Fibroblast of skin of left quadriceps (primary cell): Measurements from ENCODE around the gene GNB1L.
"Not testable (repeated sequence)": the region's sequence is repeated elsewhere in the genome, so short reads cannot be mapped to it uniquely, and the experiment has no call there.

ENCODE experiments used
- DNase-seq, 2 experiments: peaks; one replicate each; pipeline ENCODE4 v3.0.0-alpha.2; 2013; ENCODE audit warnings: low read depth in 2 of 2

GNB1L gene

DNA sequence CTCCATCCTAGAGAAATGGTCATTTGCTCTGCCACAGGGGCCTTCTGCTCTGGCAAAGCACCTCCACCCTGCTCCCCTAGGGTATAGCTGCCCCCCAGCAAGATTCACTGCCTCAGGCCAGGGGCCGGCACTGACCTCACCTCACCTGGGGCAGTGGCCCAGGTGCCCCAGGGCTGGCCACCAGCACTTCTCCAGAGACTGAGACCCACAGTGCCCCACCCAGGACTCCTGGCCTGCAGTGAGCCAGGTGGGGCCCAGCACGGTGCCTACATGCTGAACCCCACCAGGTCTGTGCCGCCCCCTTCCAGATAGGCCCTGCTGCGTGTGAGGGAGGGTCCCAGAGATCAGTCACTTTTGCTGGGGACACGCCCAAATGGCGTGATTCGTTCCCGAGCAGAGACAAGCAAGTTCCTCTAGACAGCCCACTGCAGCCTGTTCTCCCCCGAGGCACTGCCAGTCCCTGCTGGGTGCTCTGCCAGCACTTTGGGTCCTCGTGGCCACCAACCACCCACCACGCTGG is 10.8 kb downstream of the GNB1L start:
- DNase-seq, result no peak

DNA sequence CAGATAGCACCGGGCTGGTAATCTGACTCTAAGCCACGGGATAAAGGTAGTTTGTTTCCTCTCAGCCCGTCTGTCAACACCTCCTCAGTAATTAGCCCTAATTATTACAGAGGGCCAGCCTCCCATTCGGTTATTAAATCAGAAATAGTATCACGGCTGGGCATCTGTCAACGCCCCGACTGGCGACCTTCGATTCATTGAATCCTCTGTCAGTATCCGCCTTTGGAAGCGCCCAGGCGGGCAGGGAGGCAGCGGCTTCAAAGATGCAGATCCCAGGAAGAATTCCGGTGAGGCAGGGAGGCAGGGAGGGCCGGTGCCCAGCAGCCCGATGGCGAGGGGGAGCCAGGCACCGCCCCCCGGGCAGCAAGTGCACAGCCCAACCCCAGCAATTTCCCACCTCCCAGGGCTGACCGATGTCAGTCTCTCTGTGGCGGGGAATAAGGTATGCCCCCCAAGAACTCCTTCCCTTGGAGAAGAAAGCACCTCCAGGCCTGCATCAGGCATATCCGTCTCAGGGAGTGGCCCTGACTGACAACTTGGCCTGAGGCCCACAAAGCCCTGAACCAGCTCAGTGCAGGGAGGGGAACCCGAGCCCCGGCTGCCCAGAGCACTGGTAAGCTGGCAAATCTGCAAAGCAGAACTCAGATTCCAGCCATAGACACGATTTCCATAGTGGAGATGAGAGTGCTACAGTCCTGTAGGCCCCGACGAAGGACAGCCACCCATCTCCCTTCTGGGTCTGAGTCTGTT is 11.4 kb downstream of the GNB1L start:
- no peak for DNase-seq

DNA sequence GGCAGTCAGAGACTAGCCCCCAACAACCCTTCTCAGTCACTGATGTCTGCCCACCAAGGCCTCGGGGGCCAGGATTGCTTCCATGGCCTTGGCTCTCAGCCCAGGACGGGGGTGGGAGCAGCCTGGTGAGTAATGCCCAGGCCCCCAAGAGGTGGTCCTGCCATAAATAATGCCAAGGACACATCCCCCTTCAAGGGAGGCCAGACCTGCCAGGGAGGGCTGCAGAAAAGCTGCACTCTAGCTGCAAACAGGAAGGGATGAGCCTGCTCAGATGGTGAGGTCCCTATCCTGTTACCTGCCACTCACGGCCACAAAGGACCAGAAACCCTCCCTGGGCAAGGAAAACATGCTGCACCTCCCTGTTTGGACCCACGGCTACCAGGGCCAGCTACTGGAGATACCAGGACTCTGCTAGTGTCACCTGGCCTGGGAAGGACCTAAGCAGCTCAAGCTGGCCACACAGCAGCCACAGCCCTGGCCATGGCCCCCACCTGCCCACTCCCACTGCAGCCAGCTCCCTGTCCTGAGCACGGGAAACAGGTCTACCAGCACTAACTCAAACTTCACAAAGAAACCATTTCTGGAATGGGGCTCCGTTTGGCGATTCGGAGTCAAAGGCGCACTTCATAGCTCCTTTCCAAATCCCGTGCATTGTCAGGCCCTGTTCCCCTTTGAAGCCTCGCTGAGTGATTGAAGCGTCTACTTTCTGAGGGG is 12.1 kb downstream of the GNB1L start:
- DNase-seq, result no peak

DNA sequence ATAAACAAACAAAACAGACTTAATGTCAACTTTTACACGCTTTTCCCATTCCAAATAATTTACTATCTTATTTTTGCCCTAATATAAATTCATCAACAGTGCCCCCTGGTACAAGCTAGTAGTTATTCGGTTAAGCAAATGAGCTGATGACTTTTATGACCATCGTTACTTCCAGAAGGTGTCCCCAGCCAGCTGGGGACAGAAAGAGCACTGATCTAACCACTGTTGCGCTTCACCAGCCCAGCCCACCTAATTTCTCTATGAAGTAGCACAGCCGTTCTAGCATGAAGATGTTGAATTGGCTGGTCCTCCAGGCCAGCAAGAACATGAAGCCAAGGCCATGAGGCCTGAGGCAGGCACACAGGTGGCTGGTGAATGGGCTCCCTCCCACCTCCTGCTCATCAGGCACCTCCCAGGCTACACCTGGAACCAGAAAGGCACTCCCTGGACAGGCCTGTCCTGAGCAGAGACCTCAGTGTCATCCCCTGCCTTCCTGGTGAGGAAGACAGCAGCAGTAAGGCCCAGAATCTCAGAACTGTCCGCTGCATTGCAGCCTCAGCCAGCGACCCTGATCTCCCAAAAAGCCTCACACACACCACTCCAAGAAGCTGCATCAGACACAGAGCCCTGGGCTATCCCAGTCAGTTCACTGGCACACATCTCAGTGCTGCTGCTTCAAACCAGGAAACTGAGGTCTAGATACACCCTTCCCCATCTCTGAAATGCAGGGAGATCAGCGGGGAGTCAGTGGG is 12.9 kb downstream of the GNB1L start:
- DNase-seq, result no peak

DNA sequence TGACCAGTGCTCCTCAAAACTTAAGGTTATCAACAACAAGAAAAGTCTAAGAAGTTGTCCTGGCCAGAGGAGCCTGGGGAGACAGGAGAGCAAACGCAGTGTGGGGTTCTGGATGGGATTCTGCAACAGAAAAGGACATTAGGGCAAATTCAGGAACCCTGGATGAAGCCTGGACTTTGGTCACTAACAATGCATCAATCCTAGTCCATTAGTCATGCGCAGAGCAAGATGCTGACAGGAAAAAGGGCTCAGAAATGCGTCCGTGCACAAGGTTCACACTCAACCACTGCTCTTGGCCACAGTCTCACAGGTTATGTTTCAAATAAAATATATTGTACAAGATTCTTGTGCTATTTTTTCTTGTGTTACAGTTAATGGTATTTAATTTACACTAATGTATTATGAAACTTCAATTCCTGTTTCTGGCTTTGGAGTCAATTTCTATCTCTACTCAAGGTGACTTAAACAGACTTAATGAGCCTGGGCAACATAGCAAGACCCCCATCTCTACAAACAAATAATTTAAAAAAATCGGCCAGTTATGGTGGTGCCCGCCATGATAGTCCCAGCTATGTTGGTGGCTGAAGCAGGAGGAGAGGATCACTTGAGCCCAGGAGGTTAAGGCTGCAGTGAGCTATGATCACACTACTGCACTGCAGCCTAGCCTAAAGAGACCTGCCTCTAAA is 13.6 kb downstream of the GNB1L start:
- no peak for DNase-seq

DNA sequence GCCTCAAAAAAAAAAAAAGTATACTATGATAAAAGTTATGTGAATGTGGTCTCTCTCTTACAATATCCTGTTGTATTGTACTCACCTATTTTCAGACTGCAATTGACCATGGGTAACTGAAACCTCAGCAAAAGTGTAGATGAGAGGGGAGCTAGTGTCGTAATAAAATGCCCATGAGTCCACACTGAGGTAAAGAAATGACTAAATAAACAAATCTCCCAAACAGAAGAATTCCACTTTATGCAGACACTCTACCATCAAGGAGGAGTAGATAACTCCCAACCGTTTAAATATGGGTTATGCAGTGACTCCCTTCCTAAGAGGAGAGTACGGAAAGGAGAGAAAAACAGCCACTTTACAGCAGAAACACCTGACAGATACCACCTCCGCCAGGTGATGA is 14.6 kb downstream of the GNB1L start:
- DNase-seq, result no peak

DNA sequence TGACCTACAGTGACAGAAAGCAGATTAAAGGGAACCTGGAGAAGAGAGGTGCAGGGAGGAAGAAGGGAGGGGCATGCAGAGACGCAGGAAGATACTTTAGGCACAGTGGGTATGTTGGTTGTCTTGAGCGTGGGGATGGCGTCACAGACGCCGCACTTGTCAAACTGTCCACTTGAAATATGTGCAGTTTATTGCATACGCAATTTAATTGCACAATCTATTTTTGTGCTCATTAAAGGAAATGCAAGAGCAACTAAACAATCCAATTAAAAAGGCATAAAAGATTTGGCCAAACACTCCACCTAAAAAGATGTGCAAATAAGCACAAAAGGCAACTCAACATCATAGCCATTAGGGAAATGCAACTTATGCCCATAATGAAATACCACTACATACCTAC is 16.8 kb downstream of the GNB1L start:
- DNase-seq, result no peak

DNA sequence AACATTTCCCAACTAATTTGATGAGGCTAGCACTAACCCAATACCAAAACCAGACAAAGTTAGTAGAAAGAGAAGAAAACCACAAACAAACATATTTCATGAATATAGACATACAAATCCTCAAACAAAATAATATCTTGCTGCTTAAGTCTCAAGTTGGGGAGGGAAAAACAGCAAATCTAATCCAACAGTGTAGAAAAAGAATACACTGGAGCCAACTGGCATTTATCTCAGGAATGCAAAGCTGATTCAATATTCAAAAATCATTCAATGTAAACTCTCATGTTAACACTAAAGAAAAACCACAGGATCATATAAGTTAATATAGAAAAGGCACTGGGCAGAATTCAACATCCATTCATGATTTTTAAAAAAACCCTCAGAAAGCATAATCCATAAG is 18.2 kb downstream of the GNB1L start:
- DNase-seq, result no peak

DNA sequence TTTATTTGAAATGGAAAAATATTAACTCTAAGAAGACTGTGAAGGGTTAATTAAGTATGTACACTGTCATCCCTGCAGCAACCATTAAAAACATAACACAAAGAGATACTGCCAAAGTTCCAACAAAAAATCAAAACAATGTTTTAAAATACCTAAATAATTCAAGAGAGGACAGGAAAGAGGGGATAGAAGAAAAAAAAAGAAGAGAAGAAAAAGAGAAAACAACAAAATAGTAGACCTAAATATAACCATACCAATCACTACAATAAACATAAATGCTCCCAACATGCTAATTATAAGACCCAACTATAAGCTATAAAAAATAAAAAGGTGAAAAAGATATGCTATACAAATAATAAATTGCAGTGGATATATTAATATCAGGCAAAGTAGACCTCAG is 20.1 kb downstream of the GNB1L start:
- DNase-seq, result no peak

DNA sequence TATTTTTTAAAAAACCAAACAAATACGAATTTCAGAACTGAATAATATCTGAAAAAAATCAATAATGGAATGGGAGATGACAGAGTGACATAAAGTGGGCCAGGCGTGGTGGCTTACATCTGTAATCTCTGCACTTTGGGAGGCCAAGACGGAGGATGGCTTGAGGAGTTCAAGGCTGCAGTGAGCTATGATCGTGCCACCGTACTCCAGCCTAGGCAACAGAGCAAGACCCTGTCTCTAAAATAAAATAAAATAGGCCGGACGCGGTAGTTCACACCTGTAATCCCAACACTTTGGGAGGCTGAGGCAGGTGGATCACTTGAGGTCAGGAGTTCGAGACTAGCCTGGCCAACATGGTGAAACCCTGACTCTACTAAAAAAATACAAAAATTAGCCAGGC is 21.3 kb downstream of the GNB1L start:
- not testable (repeated sequence) for DNase-seq

DNA sequence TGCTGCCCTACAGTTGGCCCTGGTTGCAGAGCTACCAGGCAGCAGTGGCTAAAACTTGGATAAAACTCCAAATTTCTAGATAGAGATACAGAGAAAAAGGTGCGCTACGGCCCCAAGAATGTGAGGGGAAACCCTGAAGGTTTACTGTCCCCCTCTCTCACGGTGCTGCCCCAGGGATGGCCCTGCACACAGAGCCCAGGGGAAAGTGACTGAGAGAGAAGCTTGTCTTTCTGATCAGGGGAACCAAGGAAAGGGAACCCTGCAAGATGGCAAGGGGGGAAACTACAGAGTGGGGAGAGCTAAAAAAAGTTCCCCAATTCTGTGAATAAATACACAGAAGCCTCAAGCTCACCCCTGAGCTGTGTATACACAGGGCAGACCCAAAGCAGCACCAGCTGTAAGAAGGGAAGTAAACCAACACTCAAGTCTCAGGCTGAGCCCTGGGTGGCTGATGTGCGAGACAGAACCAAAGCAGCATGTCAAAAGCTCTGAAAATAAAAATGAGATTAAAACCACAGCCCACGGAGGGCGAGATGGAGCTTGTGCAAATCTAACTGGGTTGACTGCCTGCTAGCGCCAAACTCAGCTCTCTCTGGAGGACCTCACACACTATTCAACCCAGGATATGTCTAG is 22.1 kb downstream of the GNB1L start:
- DNase-seq, result no peak

DNA sequence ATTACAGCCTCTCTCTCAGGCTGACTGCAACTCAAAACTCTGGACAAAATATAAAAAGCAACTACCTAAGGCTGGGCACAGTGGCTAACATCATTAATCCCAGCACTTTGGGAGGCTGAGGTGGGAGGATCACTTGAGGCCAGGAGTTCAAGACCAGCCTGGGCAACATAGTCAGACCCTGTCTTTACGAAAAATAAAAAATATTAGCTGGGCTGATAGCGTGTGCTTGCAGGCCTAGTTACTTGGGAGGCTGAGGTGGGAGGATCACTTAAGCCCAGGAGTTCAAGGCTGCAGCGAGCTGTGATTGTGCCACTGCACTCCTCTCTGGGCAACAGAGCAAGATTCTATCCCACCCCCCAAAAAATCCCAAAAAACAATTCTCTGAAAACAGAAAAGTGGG is 22.7 kb downstream of the GNB1L start:
- DNase-seq, result not testable (repeated sequence)

DNA sequence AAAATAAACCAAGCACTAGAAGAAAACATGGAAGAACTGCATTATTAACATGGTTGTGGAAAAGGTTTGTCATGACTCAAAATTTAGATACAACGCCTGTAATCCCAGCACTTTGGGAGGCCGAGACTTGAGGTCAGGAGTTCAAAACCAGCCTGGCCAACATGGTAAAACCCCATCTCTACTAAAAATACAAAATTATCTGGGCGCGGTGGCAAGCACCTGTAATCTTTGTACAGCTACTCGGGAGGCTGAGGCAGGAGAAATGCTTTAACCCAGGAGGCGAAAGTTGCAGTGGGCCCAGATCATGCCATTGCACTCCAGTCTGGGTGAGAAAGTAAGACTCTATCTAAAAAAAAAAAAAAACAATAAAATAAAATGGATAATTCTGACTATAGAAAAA is 23.7 kb downstream of the GNB1L start:
- no peak for DNase-seq

DNA sequence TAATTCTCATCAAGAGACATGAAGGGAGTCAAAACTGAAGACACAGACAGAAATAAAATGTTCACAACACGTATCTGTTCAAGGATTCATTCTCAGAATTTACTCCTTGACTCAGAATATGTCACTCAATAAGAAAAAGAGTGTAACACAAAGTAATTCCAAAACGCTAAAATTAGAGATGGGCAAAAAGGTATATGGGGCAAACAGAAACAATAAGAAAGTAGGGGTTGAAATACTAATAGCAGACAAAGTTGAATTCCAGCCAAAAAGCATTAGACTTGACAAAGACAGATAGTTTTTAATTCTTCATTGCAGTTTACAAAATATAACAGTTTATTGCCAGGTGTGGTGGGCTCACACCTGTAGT is 26.7 kb downstream of the GNB1L start:
- no peak for DNase-seq

DNA sequence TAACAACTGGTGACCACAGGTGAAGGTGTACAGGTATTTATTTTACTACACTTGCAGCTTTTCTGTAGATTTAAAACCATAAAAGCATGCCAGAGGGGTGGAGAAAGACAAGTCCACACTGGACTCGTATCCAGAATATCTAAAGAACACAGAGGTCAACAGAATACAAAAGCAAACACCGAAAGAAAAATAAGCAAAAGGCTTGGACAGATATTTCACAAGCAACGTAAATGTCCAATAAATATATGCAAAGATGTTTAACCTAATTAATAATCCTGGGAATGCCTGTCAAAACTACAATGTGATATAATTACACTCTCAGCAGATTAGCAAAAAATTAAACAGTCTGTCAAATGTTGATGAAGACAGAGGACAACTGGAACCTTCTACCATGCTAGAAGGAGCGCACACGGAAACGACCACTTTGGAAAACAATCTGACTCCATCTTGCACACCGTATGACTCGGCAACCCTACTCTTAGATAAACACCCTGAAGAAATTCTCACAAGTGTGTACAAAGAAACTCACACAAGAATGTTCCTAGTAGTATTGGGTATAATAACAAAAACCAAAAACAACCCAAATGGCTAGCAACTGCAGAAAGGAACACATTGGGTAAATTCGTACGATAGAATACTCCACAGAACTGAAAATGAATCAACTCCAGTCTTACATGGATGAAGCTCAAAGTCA is 27.2 kb downstream of the GNB1L start:
- DNase-seq, result no peak

DNA sequence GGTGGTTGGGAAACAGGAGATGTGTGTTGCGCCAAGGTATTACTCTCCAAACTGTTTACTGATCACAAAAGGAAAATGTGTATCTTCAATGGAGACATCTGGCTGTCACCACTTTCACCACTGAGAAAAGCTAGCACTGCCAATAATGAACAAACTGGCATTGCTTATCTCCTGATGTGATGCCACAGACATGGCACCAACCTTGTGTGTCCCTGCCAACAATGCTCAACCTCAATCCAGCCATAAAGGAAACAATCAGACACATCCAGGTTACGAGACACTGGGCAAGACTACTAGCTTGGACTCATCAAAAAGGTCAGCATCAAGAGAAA is 28.1 kb downstream of the GNB1L start:
- no peak for DNase-seq

DNA sequence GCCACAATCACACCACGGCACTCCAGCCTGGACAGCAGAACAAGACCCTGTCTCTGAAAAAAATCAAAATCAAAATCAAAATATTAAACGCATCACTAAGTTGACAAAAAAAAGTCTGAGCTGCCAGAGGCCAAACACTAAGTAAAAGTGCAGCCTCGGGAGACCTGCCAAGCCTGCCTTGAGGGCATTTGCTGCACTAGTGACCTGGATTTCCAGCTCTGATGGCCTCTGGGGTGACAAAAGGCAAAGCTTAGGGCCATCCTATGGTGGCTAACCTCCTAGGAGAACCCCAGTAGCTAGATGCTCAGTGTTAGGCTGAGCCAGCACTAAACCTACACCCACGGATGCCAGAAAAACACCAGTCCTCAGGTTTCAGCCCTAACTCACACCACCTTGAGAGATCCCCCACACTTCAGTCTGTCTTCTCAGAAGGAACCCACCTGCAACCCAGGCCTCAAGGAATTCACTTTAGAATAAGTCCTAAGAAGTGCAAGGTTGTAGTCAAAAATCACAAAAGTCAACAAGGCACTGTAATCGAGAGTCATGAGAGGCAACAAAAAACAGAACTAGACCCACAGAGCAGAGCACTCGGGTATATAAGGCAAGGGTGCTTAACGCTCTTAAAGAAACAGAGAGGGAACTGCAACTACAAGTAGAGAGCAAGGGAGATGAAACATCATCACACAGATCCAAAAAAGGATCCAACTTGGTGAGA is 28.6 kb downstream of the GNB1L start:
- no peak for DNase-seq

DNA sequence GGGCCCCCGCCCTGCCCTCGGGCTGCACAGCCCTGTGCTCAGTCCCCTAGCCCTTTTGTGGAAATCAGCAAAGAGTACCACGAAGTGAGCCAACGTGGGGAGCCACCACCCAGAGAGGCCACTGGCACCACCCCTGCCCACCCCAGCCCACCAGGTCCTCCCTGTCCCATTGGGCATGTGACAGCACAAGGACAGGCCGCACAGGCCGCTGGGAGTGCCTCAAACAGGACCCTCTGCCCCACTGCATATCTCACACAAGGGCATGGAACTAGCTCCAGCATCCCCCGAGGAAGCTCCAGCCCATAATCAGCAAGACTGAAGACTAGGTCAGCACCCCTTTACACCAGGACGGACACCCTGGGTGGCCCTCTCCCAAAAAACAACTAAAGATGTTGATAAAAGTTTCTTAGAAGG is 29.7 kb downstream of the GNB1L start:
- no peak for DNase-seq

DNA sequence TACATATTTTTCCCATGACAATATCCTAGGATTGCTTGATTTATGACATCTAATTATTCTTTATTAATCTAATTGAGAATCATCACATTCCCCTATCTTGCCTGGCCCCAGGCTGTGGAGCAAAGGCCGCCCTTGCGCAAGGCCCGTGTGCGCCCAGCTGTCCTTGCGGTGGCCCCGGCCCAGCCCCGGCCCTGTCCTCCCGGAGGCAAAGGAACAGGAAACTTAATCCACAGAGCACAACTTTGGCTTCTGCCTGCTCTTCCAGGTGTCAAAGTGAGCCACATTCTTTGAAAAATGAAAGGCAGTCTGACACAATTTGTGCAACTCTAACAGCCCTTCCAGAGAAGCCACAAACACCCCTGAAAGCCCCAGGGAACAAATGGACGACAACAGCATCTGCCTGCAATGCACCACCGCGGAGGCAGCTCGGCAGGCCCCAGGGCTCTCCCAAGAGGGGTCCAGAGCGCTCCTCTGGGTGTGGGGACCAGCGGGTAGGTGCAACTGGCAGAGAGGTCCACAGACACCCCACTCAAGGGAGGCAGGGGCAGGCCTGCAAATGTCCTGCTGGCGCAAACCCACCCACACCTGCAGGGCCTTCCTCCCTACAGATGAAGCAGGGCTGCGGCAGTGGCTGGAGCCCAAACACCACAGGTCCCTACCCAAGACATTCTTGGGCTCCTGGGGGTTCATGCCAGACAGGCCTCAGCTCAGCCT is 30.3 kb downstream of the GNB1L start:
- no peak for DNase-seq

DNA sequence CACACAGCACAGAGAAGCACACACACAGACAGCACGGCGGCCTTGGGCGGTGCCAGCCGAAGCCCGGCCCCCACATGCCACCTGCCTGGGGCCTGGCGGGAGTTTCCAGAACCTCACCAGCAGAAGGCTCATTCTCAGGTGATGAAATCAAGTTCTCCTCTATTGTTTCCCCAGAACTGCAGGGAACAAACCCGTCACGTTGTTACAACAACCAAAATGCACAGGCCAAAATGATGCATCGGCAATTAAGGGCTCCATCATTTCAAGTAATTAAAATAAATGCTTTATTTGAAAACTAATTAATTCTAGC is 30.8 kb downstream of the GNB1L start:
- DNase-seq, result no peak
